NB4 (cell line): ENCODE data around the gene NRG3.

Source experiments
- CTCF ChIP-seq: IDR thresholded peaks from one replicate; pipeline ENCODE4 v1.5.1; 2012; ENCODE audit warnings: low read depth, low read length
- MAX ChIP-seq: IDR thresholded peaks from 2 replicates; pipeline ENCODE4 v1.6.1; 2011; ENCODE audit warnings: low read depth, low read length
- POLR2A ChIP-seq: IDR thresholded peaks from 2 replicates; pipeline ENCODE4 v1.6.1; 2011; ENCODE audit warnings: mild to moderate bottlenecking; ENCODE audit not compliant: insufficient read length; ENCODE audit errors: extremely low read depth

GRCh38 chr10:82653244-82654155 is 778.5 kb downstream of the NRG3 start:
- TF ChIP-seq CTCF (no peak), MAX (no peak), POLR2A (no peak)
